Esophagus squamous epithelium (tissue), 5 donors: ENCODE measurements around the gene PTK6. TPM values are rescaled to one million over a fixed set of nuclear protein-coding genes. Genes with fewer than 3 reads are reported as not detected.

Experiments used
- DNase-seq: peaks from one replicate; lab custom pipeline; 2025; lab: John Stamatoyannopoulos, UW
- H3K27ac ChIP-seq, 4 donors: fragments of 200-600 bp; sonication (generic); one replicate each; pipeline ENCODE4 v1.5.1; 2016 to 2019; ENCODE audit warnings: mild to moderate bottlenecking in 1 of 4
- H3K27me3 ChIP-seq, 4 donors: fragments of 200-600 bp; sonication (generic); 1 replicate in 3 of 4; 2 replicates in 1 of 4; pipeline versions ENCODE4 v1.5.1 to v1.6.0; 2017 to 2021; ENCODE audit warnings: antibody characterized with exemption in 1 of 4
- H3K36me3 ChIP-seq, 3 donors: fragments of 200-600 bp; sonication (generic); one replicate each; pipeline ENCODE4 v1.5.1; 2016 to 2019
- H3K4me1 ChIP-seq, 3 donors: fragments of 200-600 bp; sonication (generic); one replicate each; pipeline ENCODE4 v1.5.1; 2017 to 2019
- H3K4me3 ChIP-seq, 4 donors: fragments of 200-600 bp; sonication (generic); 1 replicate in 3 of 4; 2 replicates in 1 of 4; pipeline ENCODE4 v1.5.1; 2016 to 2019; ENCODE audit warnings: mild to moderate bottlenecking in 2 of 4, moderate library complexity in 1 of 4
- H3K9me3 ChIP-seq, 3 donors: fragments of 200-600 bp; sonication (generic); one replicate each; pipeline ENCODE4 v1.5.1; 2016 to 2019
- CTCF ChIP-seq, 6 experiments: fragments of 450-650 bp in 4 of 6; fragments of 200-600 bp in 2 of 6; sonication (generic) in 2 of 6; IDR thresholded peaks; one replicate each; pipeline ENCODE4 v1.5.1; 2016 to 2019; ENCODE audit warnings: antibody characterized with exemption in 6 of 6, mild to moderate bottlenecking in 4 of 6, moderate library complexity in 4 of 6
- POLR2A ChIP-seq, 4 donors: fragments of 450-650 bp; IDR thresholded peaks; one replicate each; pipeline ENCODE4 v1.6.1; 2017; ENCODE audit warnings: antibody characterized with exemption in 4 of 4, mild to moderate bottlenecking in 4 of 4, moderate library complexity in 3 of 4
- WGBS, 2 donors: methylation state at CpG; one replicate each; pipeline ENCODE4 v1.1.5; 2018; 5-methylcytosine and 5-hydroxymethylcytosine counted together
- intact Hi-C: fragments of 100-400 bp; cut with DNase I; formaldehyde crosslinking; loops from one replicate; pipeline ENCODE4 v1.15.0; 2022
- total RNA-seq, 4 donors: library from RNA; depleted of rRNA; stranded (reverse); fragments of >200 nt; gene quantifications; one replicate each; pipeline ENCODE4 v1.1.0, GENCODE V29; 2016
- donor health status: DM: yes; HTN: yes; CAD: no.

The PTK6 gene
- total RNA-seq, 4 donors from 2014 or later = 40.8 to 133 (median 49.7) TPM

- no peak for DNase-seq
- Histone ChIP-seq H3K36me3 (peaks cover 29 to 59% (median 38%) of the 10 kb centered on the region in 3 donors), H3K27me3 (peaks cover 0 to 8% (median 0%) of the 10 kb centered on the region in 4 donors), H3K4me3 (no peak overlapping the region), H3K4me1 (peaks cover 4 to 7% (median 7%) of the 10 kb centered on the region in 3 donors), H3K27ac (no peak overlapping the region), H3K9me3 (no peaks in the 10 kb centered on the region)
- intact Hi-C loops = no loop called here
- TF ChIP-seq CTCF (IDR thresholded peaks at IDR 0.05) (no peak), POLR2A (IDR thresholded peaks at IDR 0.05) (no peak)
- 93 to 100% methylated on average over 7 to 10 of the region's 14 CpGs for WGBS, 2 donors
These were observed 21.8 kb upstream of the PTK6 start for GRCh38 chr20:63558804-63559484.

DNA sequence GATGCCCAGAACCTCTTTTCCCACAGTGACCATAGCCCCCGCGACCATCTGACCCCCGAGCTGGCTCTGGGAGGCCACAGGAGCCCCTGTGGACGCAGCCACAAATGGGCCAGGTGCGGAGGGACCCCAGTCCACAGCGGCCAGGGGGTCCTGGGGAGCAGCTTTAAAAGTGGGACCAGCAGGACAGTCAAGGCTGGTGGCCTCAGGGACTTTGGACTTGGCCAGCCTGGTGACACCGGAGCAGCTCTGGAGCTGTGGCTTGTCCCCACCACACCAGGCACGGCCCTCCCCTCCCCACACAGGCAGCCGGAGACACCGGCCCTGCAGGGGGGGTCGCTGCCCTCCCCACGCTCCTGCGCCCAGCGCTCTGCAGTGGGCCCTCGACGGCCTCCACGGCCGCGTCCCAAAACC lies 20.3 kb upstream of the PTK6 start:
- Histone ChIP-seq H3K9me3 (no peaks in the 10 kb centered on the region), H3K27ac (no peak overlapping the region), H3K4me3 (no peak overlapping the region), H3K36me3 (peaks cover 24 to 44% (median 25%) of the 10 kb centered on the region in 3 donors), H3K27me3 (peaks cover 0 to 21% (median 0%) of the 10 kb centered on the region in 4 donors), H3K4me1 (peaks cover 10 to 22% (median 18%) of the 10 kb centered on the region in 3 donors)
- intact Hi-C loops = no loop called here
- TF ChIP-seq CTCF (IDR thresholded peaks at IDR 0.05) = no peak
- no peak for DNase-seq
- no CpG with 5 or more reads among the region's 19 CpGs for WGBS, 2 donors

DNA sequence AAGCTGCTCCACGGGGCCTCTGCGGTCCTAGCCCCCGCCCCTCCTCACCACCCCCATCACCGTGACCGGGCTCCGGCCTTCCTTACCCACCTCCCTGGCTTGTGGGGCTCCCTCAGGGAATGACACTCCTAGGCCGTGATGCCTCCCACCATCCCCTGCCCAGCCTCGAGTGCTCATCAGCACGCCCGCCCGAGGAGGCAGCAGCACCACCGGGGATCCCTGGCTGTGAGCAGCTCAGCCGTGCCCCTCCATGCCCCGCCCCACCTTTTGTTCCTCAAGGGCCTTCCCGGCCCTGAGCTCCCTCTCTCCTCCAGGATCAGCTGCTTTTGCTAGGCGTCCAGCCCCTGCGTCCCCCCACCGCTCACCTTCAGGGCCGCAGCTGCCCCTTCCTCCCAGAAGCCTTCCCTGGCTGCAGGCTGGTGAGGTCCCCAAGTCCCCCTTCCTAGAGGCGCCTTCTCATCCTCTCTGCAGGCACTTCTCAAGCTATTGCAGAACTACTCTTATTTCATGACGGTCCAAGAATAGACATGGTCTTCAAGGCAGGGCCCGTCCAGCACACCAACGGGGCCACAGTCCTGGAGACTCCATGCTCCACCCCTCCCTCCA lies 19.8 kb upstream of the PTK6 start:
- H3K27ac ChIP-seq = no peak overlapping the region
- no peaks in the 10 kb centered on the region for H3K9me3 ChIP-seq
- intact Hi-C loops = no loop called here
- no peak overlapping the region for H3K4me3 ChIP-seq
- H3K36me3 ChIP-seq = peaks cover 19 to 39% (median 21%) of the 10 kb centered on the region in 3 donors
- TF ChIP-seq CTCF (IDR thresholded peaks at IDR 0.05) = no peak
- TF ChIP-seq POLR2A (IDR thresholded peaks at IDR 0.05) = no peak
- 71 to 72% methylated on average over 17 to 19 of the region's 23 CpGs for WGBS, 2 donors
- DNase-seq = no peak
- peaks cover 10 to 26% (median 18%) of the 10 kb centered on the region in 3 donors for H3K4me1 ChIP-seq
- peaks cover 0 to 21% (median 0%) of the 10 kb centered on the region in 4 donors for H3K27me3 ChIP-seq

- H3K4me3 ChIP-seq = no peak overlapping the region
- peaks cover 0 to 26% (median 0%) of the 10 kb centered on the region in 4 donors for H3K27me3 ChIP-seq
- H3K36me3 ChIP-seq = peaks cover 12 to 28% (median 12%) of the 10 kb centered on the region in 3 donors
- H3K4me1 ChIP-seq = peaks cover 10 to 26% (median 18%) of the 10 kb centered on the region in 3 donors
- intact Hi-C loops = no loop called here
- no peak for DNase-seq
- TF ChIP-seq CTCF (IDR thresholded peaks at IDR 0.05) (no peak), POLR2A (IDR thresholded peaks at IDR 0.05) (no peak)
- 88% methylated on average over 8 of the region's 45 CpGs; no CpG with 5 or more reads in 1 of the 2 donors for WGBS, 2 donors
- no peak overlapping the region for H3K27ac ChIP-seq
- H3K9me3 ChIP-seq = no peaks in the 10 kb centered on the region
These were observed 18.6 kb upstream of the PTK6 start for GRCh38 chr20:63555661-63556381.
